ENCODE measurements around the gene TMEM179. TPM values are rescaled to one million over a fixed set of nuclear protein-coding genes. Genes with fewer than 3 reads are reported as not detected.

TMEM179 gene
- total and polyA plus RNA-seq, 10 of the 15 experiments (the other 5 are each of a cell fraction or from before 2014, with no cell fraction given): not detected

DNA sequence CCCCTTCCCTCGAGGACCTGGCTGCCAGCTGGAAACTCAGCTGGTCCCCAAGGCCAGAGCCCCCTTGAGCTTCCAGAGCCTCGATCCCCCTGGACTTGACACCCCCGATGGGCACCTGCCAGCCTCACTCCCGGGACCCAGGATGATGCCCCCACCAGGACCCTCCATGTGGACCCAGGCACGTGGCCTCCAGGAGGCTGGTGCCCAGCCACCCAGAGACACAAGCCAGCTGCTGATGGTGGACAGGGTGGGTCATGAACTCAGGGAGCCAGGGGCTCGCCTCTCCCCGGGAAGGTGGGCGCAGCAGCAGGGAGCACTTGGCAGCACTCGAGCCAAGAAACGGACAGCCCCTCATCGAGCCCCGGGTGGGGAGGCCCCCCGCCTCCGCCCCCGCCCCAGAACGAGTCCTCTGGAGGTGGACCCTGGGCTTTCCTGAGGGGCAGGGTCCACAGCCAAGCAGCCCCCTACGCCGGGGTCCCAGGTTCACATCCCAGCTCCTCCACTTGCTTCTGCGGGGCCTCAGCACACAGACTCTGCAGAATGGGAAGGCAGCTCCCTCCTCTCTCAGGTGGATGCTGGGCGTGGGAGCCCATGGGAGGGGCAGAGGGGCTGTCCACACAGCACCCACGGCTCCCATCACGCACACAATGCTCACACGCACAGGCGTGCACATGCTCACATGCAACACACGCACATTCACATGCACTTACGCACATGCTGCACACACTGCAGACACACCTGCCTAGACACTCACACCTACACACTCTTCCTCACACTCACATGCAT is 12.9 kb downstream of the TMEM179 start (continued):
- TF ChIP-seq MYC (IDR thresholded peaks at IDR 0.05; ENCODE audit: insufficient read depth, insufficient read length, insufficient replicate concordance, low read length, severe bottlenecking) (no peak), PRDM15 (CRISPR knock-in tag; IDR thresholded peaks at IDR 0.05) (no peak), RCOR1 (conservative IDR thresholded peaks at IDR 0.05; ENCODE audit: low read depth, low read length) (no peak)

DNA sequence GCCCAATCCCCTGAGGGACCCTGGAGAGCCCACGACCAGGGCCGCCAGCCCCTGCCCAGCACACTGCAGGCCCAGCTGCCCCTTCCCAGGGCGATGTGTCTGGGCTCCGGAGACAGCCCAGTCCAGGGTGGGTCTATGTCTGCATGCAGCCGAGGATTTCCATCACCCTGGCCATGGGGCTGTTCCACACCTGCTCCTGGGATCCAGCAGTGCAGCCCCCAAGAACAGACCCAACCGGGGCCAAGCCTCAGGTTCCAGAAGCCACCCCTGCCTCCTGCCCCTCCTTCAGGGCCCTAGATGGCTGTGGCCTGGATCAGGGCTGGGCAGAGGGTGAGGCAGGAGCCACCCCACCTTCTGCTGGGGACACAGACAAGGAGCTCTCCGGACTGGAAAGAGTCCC is 13.5 kb downstream of the TMEM179 start:
- ATAC-seq (no peak), DNase-seq (ENCODE audit: low read depth, low spot score) (no peak), FAIRE-seq (no peak)
- POLR2A ChIA-PET: no interaction called here
- in situ Hi-C loops (cut with MboI): no loop called here
- RAD21 ChIA-PET (ENCODE audit: unreplicated experiment): no interaction called here
- Histone ChIP-seq H2AFZ (ENCODE audit: control insufficient read depth, low read depth, low read length) (no peak overlapping the region), H3K4me1 (ENCODE audit: control insufficient read depth, insufficient read depth, low read length) (no peaks in the 10 kb centered on the region), H3K9ac (ENCODE audit: control insufficient read depth, insufficient read depth, low read length) (no peak overlapping the region), H3K4me2 (ENCODE audit: control insufficient read depth, insufficient read depth) (no peak overlapping the region), H3K4me3 (no peak overlapping the region), H4K20me1 (ENCODE audit: control insufficient read depth, insufficient read depth) (no peaks in the 10 kb centered on the region), H3K79me2 (ENCODE audit: control insufficient read depth, insufficient read depth, low read length) (no peaks in the 10 kb centered on the region), H3K27me3 (replicated peaks in 1 of 2; ENCODE audit: control insufficient read depth in 2 of 2, insufficient read depth in 2 of 2, low read length in 1 of 2) (no peaks in the 10 kb centered on the region; a peak in 2 of 4 replicates), H3K36me3 (ENCODE audit: control insufficient read depth in 2 of 2, insufficient read depth in 2 of 2, low read length in 1 of 2) (no peaks in the 10 kb centered on the region), H3K9me3 (replicated peaks; ENCODE audit: control insufficient read depth, insufficient read depth, low read length) (no peaks in the 10 kb centered on the region), H3K27ac (ENCODE audit: control insufficient read depth, insufficient read depth) (no peak overlapping the region)
- WGBS (ENCODE audit: insufficient coverage, insufficient replicate concordance, low lambda C conversion rate, missing lambda C conversion rate): 28% methylated on average over 5 of the region's 7 CpGs
- CTCF ChIA-PET: no interaction called here
- SMC1A ChIA-PET (ENCODE audit: uncharacterized antibody, unreplicated experiment): no interaction called here
- intact Hi-C loops (cut with micrococcal nuclease; ENCODE audit: unreplicated experiment): no loop called here
- no TSS peak for BruUV-seq (replicated peaks)
- TF ChIP-seq HCFC1 (IDR thresholded peaks at IDR 0.05; ENCODE audit: low read length) (no peak), PRDM15 (CRISPR knock-in tag; IDR thresholded peaks at IDR 0.05) (no peak), CHD1 (IDR thresholded peaks at IDR 0.05; ENCODE audit: low read depth, low read length) (no peak), YY1 (IDR thresholded peaks at IDR 0.05; ENCODE audit: low read depth, low read length) (no peak), NBN (IDR thresholded peaks at IDR 0.05) (no peak), RB1 (IDR thresholded peaks at IDR 0.05; ENCODE audit: borderline replicate concordance) (no peak), MAX (IDR thresholded peaks at IDR 0.05; ENCODE audit: low read depth, low read length) (no peak), FOXK2 (IDR thresholded peaks at IDR 0.05) (no peak), NR2F1 (conservative IDR thresholded peaks at IDR 0.05) (no peak)
- TF ChIP-seq, protein P1, sequence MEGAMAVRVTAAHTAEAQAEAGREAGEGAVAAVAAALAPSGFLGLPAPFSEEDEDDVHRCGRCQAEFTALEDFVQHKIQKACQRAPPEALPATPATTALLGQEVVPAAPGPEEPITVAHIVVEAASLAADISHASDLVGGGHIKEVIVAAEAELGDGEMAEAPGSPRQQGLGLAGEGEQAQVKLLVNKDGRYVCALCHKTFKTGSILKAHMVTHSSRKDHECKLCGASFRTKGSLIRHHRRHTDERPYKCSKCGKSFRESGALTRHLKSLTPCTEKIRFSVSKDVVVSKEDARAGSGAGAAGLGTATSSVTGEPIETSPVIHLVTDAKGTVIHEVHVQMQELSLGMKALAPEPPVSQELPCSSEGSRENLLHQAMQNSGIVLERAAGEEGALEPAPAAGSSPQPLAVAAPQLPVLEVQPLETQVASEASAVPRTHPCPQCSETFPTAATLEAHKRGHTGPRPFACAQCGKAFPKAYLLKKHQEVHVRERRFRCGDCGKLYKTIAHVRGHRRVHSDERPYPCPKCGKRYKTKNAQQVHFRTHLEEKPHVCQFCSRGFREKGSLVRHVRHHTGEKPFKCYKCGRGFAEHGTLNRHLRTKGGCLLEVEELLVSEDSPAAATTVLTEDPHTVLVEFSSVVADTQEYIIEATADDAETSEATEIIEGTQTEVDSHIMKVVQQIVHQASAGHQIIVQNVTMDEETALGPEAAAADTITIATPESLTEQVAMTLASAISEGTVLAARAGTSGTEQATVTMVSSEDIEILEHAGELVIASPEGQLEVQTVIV (IDR thresholded peaks at IDR 0.05; ENCODE audit: borderline replicate concordance, partially characterized antibody): no peak
